Muscle layer of colon (tissue), 2 donors: ENCODE results near the gene IFNAR1.
"Not testable (repeated sequence)": the region's sequence is repeated elsewhere in the genome, so short reads cannot be mapped to it uniquely, and the experiment has no call there.

ENCODE experiments used
- H3K27ac ChIP-seq: one replicate; pipeline ENCODE4 v1.7.0; 2013; ENCODE audit warnings: low read depth, mild to moderate bottlenecking, low read length, moderate library complexity
- H3K27me3 ChIP-seq, 2 donors: one replicate each; pipeline ENCODE4 v1.7.0; 2013; ENCODE audit warnings: low read length in 2 of 2, mild to moderate bottlenecking in 2 of 2; ENCODE audit not compliant: insufficient read depth in 2 of 2, control insufficient read depth in 1 of 2
- H3K36me3 ChIP-seq: one replicate; pipeline ENCODE4 v1.7.0; 2013; ENCODE audit warnings: mild to moderate bottlenecking, low read length; ENCODE audit not compliant: insufficient read depth
- H3K4me1 ChIP-seq: one replicate; pipeline ENCODE4 v1.7.0; 2013; ENCODE audit warnings: mild to moderate bottlenecking, low read length; ENCODE audit not compliant: insufficient read depth
- H3K4me3 ChIP-seq, 2 donors: one replicate each; pipeline ENCODE4 v1.7.0; 2013; ENCODE audit warnings: low read length in 2 of 2, low read depth in 1 of 2, mild to moderate bottlenecking in 1 of 2, moderate library complexity in 1 of 2
- H3K9ac ChIP-seq: one replicate; pipeline ENCODE4 v1.7.0; 2013; ENCODE audit warnings: low read length
- H3K9me3 ChIP-seq: one replicate; pipeline ENCODE4 v1.7.0; 2013; ENCODE audit warnings: mild to moderate bottlenecking, low read length
- donor health status: abdominal sarcoma.
- donor health status: Adenocarcinoma of cecum.

Gene IFNAR1

DNA sequence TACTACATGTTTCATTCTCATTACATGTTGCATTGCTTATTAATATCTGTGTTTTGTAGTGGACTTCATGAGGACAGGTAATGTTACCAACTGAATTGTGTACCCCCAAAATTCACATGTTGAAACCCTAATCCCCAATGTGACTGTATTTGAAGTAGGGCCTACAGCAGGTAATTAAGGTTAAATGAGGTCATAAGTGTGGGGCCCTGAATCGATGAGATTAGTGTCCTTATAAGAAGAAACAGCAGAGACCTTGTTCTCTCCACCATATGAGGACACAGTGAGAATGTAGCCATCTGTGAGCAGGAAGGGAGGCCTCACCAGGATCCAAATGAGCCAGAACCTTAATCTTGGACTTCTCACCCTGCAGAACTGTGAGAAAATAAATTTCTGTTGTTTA is 15.0 kb upstream of the IFNAR1 start:
- Histone ChIP-seq H3K4me1 (no peaks in the 10 kb centered on the region), H3K9ac (no peak overlapping the region)

DNA sequence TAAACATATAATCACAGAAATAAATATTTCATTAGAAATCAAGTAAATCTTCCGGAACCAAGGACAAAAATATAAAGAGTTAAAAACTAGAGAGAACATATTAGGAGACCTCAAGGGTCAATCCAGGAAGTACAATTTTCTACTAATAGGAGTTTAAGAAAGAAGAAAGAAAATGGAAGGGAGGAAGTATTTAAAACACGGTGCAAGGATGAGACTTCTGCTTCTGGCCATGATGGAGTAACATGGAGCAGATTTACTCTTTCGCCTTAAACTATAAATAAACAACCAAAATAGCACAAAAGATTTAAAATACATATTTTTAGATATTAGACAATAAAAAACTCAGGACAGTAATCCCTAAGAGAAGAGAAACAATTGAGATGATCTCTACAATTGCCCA is 12.6 kb upstream of the IFNAR1 start:
- Histone ChIP-seq H3K27me3 (no peaks in the 10 kb centered on the region), H3K36me3 (no peaks in the 10 kb centered on the region), H3K4me3 (no peak overlapping the region), H3K9ac (no peak overlapping the region), H3K4me1 (no peaks in the 10 kb centered on the region), H3K9me3 (no peaks in the 10 kb centered on the region), H3K27ac (no peak overlapping the region)

More for the DNA sequence above, 15.0 kb upstream of the IFNAR1 start:
- Histone ChIP-seq H3K36me3 (no peaks in the 10 kb centered on the region), H3K27me3 (no peaks in the 10 kb centered on the region), H3K4me3 (no peak overlapping the region), H3K27ac (no peak overlapping the region), H3K9me3 (no peaks in the 10 kb centered on the region)

DNA sequence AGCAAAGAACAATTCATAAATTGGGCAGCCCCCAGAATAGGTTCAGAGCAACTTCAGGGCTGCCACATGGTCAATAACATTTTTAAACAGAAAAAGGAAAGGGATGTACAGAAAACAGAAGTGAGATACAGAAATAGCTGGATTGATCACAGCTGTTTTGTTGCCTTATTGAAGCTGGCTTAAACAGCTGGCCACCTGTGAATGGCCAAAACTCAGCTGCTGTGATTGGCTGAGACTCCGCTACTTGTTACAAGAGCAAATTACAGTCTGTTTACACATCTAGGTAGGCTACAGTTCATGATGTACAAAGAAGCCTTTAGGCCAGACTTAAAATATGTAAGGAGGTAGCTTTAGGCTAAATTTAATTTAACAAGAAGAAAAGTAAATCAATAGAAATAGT is 11.6 kb upstream of the IFNAR1 start:
- Histone ChIP-seq H3K4me3 (no peak overlapping the region), H3K9me3 (no peaks in the 10 kb centered on the region), H3K36me3 (no peaks in the 10 kb centered on the region), H3K27ac (no peak overlapping the region), H3K4me1 (no peaks in the 10 kb centered on the region), H3K27me3 (no peaks in the 10 kb centered on the region), H3K9ac (no peak overlapping the region)

DNA sequence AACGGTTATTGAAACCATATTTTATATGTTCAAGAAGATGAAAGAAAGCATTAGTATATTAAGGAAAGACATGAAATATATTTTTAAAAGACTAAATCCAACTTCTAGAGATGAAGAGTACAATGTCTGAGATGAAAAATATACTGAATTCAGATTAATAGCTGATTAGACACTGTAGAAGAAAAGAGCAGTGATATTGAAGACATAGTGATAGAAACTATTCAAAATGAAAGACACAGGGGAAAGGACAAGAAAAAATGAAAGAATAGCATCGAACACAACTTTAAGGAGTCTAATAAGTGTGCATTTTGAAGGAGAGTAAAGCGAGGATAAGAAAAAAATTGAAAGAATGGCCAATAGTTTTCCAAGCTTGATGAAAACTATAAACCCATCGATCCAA is 11.2 kb upstream of the IFNAR1 start:
- no peaks in the 10 kb centered on the region for H3K9me3 ChIP-seq

DNA sequence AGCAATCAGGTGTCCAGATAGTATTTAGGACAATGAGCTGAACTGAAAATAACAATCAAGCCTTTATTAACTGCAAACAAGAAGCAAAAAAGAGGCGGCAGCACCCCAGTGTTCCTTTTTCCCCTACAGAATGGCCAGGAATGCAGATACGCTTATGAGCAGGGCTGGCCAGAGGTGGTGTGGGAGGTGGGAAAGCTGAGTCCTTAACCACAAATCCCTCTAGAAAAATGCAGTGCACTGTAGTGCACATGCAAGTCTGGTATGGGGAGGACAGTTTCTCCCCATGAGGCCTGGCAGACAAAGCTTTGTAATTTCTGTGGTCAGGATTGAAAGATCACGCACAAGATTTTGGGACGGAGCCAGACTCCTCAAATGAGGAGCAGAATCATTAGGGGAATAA is 10.7 kb upstream of the IFNAR1 start:
- no peaks in the 10 kb centered on the region for H3K4me1 ChIP-seq
- H3K27me3 ChIP-seq, result no peaks in the 10 kb centered on the region
- H3K9ac ChIP-seq, result no peak overlapping the region
- H3K36me3 ChIP-seq, result no peaks in the 10 kb centered on the region
- H3K4me3 ChIP-seq, result no peak overlapping the region
- no peak overlapping the region for H3K27ac ChIP-seq
- H3K9me3 ChIP-seq, result no peaks in the 10 kb centered on the region

More for the DNA sequence above, 11.2 kb upstream of the IFNAR1 start:
- H3K9ac ChIP-seq, result no peak overlapping the region
- no peak overlapping the region for H3K27ac ChIP-seq
- no peaks in the 10 kb centered on the region for H3K36me3 ChIP-seq
- H3K27me3 ChIP-seq, result no peaks in the 10 kb centered on the region
- no peak overlapping the region for H3K4me3 ChIP-seq
- no peaks in the 10 kb centered on the region for H3K4me1 ChIP-seq

DNA sequence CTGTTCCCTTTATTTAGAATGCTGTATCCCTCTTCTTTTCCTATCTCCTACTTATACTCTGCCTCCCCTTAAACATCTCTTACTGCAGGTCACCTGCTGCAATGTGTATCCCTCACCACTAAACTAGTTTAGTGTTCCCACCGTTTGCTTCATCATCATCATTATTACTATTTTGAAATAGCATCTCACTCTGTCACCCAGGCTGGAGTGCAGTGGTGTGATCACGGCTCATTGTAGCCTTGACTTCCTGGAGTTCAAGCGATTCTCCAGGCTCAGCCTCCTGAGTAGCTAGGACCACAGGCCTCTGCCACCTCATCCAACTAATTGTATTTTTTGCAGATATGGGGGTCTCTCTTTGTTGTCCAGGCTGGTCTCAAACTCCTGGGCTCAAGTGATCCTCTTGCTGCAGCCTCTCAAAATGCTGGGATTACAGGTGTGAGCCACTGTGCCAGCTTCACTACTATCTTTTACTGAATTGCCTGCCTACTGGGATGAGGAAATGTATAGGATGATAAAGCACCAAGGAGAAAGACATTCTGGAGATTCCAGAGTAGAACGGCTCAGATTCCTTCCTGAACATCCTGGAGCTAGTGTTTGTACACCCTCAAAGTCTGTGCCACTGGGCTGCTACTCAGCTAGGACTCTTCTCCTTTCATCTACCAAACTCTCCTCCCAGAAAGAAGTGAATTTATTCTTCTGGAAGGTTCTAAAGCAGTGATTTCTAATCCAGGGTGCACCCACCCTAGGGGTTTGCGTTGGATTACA is 8.6 kb upstream of the IFNAR1 start:
- Histone ChIP-seq H3K9me3 (no peaks in the 10 kb centered on the region), H3K27ac (no peak overlapping the region), H3K27me3 (no peaks in the 10 kb centered on the region), H3K4me1 (no peaks in the 10 kb centered on the region), H3K9ac (no peak overlapping the region), H3K4me3 (no peak overlapping the region), H3K36me3 (no peaks in the 10 kb centered on the region)

DNA sequence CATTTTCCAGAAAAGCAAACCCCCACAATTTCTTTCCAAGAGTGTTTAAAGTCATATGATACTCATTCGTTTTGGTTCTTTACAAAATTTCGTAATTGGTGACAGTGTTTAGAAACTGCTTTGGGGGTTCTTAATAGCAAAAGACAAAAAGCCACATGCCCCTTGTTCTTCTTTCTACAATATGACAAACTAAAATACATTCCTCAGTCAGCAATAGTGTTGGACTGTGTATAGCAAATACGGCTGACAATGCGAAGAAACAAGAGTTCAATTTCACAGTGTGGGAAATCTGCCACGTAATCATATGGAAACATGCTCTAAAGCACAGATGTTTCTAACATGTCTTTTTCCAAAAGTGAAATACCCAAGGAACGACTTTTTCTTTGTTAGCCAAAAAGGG is 7.6 kb upstream of the IFNAR1 start:
- Histone ChIP-seq H3K27me3 (no peaks in the 10 kb centered on the region), H3K4me3 (no peak overlapping the region), H3K36me3 (no peaks in the 10 kb centered on the region), H3K9ac (no peak overlapping the region), H3K9me3 (no peaks in the 10 kb centered on the region), H3K27ac (no peak overlapping the region), H3K4me1 (no peaks in the 10 kb centered on the region)

DNA sequence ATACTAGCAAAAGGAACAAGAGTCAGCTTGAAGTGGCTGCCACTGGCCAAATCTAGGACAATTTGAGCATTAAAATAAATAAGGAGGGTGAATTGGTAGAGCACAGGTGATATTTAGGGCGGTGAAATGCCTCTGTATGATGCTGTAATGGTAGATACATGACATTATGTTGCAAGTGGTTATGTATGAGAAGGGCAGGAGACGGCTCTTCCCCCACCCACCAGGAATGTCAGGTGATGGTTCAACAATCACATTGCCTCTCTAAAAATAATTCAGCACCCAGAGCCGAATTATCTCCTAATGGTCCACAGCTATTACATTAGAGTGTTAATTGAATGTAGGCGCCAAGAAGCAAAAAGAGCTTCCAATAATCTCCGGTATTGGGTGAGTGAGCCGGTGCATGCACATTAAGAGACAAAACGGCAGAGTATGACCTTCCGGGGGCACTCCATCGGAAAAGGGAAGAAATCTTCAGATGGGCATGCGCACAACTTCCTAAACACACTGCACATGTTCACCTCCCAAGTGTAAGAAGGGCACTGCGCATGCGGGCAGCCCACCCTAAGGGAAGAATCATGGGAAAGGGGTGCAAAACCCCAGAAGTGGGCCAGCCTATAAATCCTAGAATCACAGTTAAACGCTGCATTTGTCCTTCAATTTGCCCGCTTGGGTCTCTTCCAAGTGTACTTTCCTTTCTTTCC is 6.8 kb upstream of the IFNAR1 start:
- no peaks in the 10 kb centered on the region for H3K27me3 ChIP-seq
- no peaks in the 10 kb centered on the region for H3K9me3 ChIP-seq
- no peaks in the 10 kb centered on the region for H3K4me1 ChIP-seq
- H3K9ac ChIP-seq, result no peak overlapping the region
- no peak overlapping the region for H3K27ac ChIP-seq
- no peaks in the 10 kb centered on the region for H3K36me3 ChIP-seq
- H3K4me3 ChIP-seq, result no peak overlapping the region

DNA sequence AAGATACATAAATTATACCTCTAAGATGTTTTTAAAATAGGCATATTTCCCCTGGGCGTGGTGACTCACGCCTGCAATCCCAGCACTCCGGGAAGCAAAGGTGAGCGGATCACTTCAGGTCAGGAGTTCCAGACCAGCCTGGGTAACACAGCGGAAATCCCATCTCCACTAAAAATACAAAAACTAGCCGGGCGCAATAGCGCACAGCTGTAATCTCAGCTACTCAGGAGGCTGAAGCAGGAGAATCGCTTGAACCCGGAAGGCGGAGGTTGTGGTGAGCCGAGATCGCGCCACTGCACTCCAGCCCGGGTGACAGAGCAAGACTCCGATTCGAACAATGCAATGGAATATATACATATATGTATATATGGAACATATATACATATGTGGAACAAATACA is 3.8 kb upstream of the IFNAR1 start:
- not testable (repeated sequence) for H3K4me1 ChIP-seq, H3K4me3 ChIP-seq, H3K9me3 ChIP-seq, H3K27ac ChIP-seq, H3K36me3 ChIP-seq, H3K9ac ChIP-seq, H3K27me3 ChIP-seq

DNA sequence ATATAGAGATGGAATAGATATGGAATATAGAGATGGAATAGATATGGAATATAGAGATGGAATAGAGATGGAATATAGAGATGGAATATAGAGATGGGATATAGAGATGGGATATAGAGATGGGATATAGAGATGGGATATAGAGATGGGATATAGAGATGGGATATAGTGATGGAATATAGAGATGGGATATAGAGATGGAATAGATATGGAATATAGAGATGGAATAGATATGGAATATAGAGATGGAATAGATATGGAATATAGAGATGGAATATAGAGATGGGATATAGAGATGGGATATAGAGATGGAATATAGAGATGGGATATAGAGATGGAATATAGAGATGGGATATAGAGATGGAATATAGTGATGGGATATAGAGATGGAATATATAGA is 1.2 kb upstream of the IFNAR1 start:
- H3K4me3 ChIP-seq, H3K27ac ChIP-seq, H3K36me3 ChIP-seq, H3K9ac ChIP-seq, H3K27me3 ChIP-seq, H3K9me3 ChIP-seq: not testable (repeated sequence)
- H3K4me1 ChIP-seq, result peaks cover 14% of the 10 kb centered on the region

DNA sequence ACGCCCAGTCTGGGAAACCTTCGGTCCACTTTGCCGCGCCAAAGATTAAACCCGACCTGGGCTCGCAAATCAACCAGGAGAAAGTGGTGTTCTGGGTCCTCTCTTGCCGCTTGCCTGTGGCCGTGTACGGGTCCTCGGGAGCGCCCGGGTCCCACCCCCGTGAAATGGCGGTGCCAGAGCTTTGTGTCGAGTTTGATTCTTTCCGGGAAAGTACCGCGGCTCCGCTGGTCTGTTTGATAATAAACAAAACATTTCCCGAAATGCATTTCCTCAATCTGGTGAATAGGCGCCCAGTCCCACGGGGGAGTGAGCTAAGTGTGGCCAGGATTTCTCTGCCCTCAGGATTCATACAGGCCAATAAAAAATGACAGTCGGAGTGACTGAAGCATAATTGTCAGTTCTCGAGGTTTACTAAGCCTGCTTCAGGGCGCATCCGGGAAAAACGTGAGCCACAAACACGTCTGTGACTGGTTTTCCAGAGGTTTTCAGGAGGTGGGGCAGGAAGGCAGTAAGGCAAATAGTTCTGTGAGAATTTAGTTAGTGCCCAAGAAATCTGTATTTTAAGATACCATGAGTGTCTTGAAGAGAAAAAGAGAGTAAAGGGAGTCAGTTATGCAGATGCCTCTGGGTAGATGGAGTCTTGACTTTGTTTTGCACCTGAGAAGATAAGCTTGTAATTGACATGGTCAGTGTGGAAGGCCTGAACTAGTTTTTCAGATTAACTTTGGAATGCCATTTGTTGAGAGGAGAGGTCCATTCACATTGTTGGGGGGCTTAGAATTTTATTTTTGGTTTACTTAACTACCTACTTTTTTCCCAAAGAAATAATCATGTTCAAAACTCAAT is 675 bp downstream of the IFNAR1 start:
- Histone ChIP-seq H3K27me3 (no peaks in the 10 kb centered on the region), H3K27ac (peak overlapping the region; percentile 100), H3K36me3 (no peaks in the 10 kb centered on the region), H3K9me3 (no peaks in the 10 kb centered on the region), H3K9ac (peak overlapping the region; percentile 84), H3K4me3 (peak overlapping the region; percentile 83 to 86), H3K4me1 (peaks cover 14% of the 10 kb centered on the region)
